ENCODE measurements around the gene KCNA5. TPM values are rescaled to one million over a fixed set of nuclear protein-coding genes. Genes with fewer than 3 reads are reported as not detected.
A peak's percentile ranks its signal among the peaks of the same experiment; 100 is the strongest.

KCNA5 gene
- total and polyA plus RNA-seq, 2 of the 4 experiments (the other 2 are of a cell fraction) = not detected

DNA sequence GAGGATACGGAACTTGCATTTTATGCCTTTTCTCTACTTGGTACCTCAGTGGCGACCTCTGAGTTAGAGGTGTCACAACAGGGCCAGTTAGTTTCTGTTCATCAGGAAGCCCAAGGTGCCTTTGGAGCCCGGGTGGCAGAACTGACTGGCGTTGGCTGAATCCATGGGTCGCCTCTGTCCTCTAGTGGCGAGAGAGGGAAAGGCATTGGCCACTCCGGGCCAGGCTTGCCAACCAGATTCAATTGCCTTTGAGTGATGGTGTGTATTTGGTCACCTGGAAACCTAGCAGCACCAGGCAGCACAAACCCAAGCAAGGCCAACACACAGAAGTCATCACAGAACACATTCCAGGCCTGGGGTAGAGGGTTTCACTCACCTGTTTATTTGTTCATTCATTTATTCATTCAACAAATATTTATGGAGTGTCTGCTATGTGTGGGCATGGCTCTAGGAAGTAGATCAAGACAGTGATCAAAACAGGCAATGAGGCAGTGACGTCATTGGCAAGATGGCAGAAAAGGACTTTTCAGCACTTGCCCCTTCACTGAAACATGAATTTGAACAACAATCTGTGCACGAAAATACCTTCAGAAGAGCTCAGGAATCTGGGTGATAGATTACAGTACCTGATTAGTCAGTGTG is 40.5 kb upstream of the KCNA5 start (continued):
- TF ChIP-seq, protein P1, sequence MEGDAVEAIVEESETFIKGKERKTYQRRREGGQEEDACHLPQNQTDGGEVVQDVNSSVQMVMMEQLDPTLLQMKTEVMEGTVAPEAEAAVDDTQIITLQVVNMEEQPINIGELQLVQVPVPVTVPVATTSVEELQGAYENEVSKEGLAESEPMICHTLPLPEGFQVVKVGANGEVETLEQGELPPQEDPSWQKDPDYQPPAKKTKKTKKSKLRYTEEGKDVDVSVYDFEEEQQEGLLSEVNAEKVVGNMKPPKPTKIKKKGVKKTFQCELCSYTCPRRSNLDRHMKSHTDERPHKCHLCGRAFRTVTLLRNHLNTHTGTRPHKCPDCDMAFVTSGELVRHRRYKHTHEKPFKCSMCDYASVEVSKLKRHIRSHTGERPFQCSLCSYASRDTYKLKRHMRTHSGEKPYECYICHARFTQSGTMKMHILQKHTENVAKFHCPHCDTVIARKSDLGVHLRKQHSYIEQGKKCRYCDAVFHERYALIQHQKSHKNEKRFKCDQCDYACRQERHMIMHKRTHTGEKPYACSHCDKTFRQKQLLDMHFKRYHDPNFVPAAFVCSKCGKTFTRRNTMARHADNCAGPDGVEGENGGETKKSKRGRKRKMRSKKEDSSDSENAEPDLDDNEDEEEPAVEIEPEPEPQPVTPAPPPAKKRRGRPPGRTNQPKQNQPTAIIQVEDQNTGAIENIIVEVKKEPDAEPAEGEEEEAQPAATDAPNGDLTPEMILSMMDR (conservative IDR thresholded peaks at IDR 0.05; ENCODE audit: low read depth, low read length) = peak; percentile 95

- H3K79me1 ChIP-seq (ENCODE audit: low read depth in 1 of 2, low read length in 2 of 2) = no peaks in the 10 kb centered on the region
- TF ChIP-seq USF2 (IDR thresholded peaks at IDR 0.05; ENCODE audit: low read depth, low read length) = no peak
- no peak for TF ChIP-seq SMC3 (IDR thresholded peaks at IDR 0.05; ENCODE audit: low read depth, low read length)
- TF ChIP-seq RAD21 (IDR thresholded peaks at IDR 0.05; ENCODE audit: low read length) = no peak
- no peak for TF ChIP-seq CEBPB (IDR thresholded peaks at IDR 0.05; ENCODE audit: low read depth, low read length)
- TF ChIP-seq RCOR1 (IDR thresholded peaks at IDR 0.05; ENCODE audit: insufficient replicate concordance, low read length) = no peak
- TF ChIP-seq NFE2L2 (IDR thresholded peaks at IDR 0.05; ENCODE audit: low read depth, low read length) = no peak
- TF ChIP-seq MAZ (IDR thresholded peaks at IDR 0.05; ENCODE audit: borderline replicate concordance, low read depth, low read length) = no peak
- no peak for TF ChIP-seq MXI1 (IDR thresholded peaks at IDR 0.05; ENCODE audit: borderline replicate concordance, low read depth, low read length)
- TF ChIP-seq, protein P2, sequence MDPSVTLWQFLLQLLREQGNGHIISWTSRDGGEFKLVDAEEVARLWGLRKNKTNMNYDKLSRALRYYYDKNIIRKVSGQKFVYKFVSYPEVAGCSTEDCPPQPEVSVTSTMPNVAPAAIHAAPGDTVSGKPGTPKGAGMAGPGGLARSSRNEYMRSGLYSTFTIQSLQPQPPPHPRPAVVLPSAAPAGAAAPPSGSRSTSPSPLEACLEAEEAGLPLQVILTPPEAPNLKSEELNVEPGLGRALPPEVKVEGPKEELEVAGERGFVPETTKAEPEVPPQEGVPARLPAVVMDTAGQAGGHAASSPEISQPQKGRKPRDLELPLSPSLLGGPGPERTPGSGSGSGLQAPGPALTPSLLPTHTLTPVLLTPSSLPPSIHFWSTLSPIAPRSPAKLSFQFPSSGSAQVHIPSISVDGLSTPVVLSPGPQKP (IDR thresholded peaks at IDR 0.05; ENCODE audit: borderline replicate concordance, low read depth, low read length) = no peak
Measured at GRCh38 chr12:5008661-5009060, 35.0 kb upstream of the KCNA5 start.

More at GRCh38 chr12:5008661-5009060, 35.0 kb upstream of the KCNA5 start:
- Histone ChIP-seq H2BK15ac (ENCODE audit: low read depth, low read length) (no peak overlapping the region), H4K8ac (ENCODE audit: low read depth in 2 of 2, low read length in 2 of 2) (no peak overlapping the region), H3K36me3 (ENCODE audit: control insufficient read depth, insufficient read depth, low read length) (no peaks in the 10 kb centered on the region), H3K9ac (ENCODE audit: low read depth, low read length) (no peak overlapping the region), H3K27me3 (ENCODE audit: control insufficient read depth, insufficient read depth, low read length) (peaks cover 25% of the 10 kb centered on the region), H2AK5ac (ENCODE audit: low read depth, low read length) (no peak overlapping the region), H3K4me1 (ENCODE audit: control insufficient read depth, insufficient read depth, low read length) (no peaks in the 10 kb centered on the region), H2BK5ac (ENCODE audit: low read depth, low read length, poor library complexity, severe bottlenecking) (no peak overlapping the region), H3K4me2 (ENCODE audit: low read depth, low read length) (no peak overlapping the region), H4K20me1 (ENCODE audit: insufficient read depth, low read length) (no peaks in the 10 kb centered on the region), H2BK20ac (ENCODE audit: low read depth, low read length) (no peak overlapping the region), H3K18ac (ENCODE audit: low read depth, low read length) (no peak overlapping the region), H3K14ac (replicated peaks; ENCODE audit: low read depth, low read length) (no peak overlapping the region), H3K4ac (ENCODE audit: low read depth, low read length) (no peak overlapping the region), H3K4me3 (ENCODE audit: insufficient read depth, low read depth, low read length) (no peak overlapping the region), H4K5ac (ENCODE audit: low read depth, low read length) (no peak overlapping the region), H3K56ac (ENCODE audit: extremely low read depth, insufficient read depth, low read length) (no peak overlapping the region), H3K9me3 (ENCODE audit: control insufficient read depth, insufficient read depth, low read length) (no peaks in the 10 kb centered on the region), H3K9me1 (ENCODE audit: insufficient read depth, low read length) (no peaks in the 10 kb centered on the region), H3K23ac (ENCODE audit: low read depth, low read length) (no peak overlapping the region), H4K91ac (ENCODE audit: insufficient read depth, low read depth, low read length) (no peak overlapping the region), H2AFZ (replicated peaks; ENCODE audit: low read length, poor library complexity) (no peak overlapping the region), H2AK9ac (replicated peaks; ENCODE audit: low read depth, low read length, poor library complexity) (no peak overlapping the region), H3K27ac (ENCODE audit: insufficient read depth, low read length) (no peak overlapping the region), H2BK120ac (ENCODE audit: low read depth, low read length) (no peak overlapping the region)
- ChIA-PET CTCF (no interaction called here), POLR2A (ENCODE audit: unreplicated experiment) (no interaction called here)
- ATAC-seq (ENCODE audit: low read depth) (no peak), DNase-seq (no peak)
- dilution Hi-C loops (cut with HindIII; ENCODE audit: low sequenced_read_pairs, unreplicated experiment) = no loop called here
- intact Hi-C loops (cut with micrococcal nuclease) = no loop called here
- in situ Hi-C loops (cut with MboI; ENCODE audit: low sequenced_read_pairs) = no loop called here
- WGBS, 2 experiments (ENCODE audit: extremely low coverage in 2 of 2, insufficient read length in 1 of 2) = no CpG with 5 or more reads among the region's 3 CpGs
- no TSS peak for BruUV-seq (replicated peaks)
